GF-D8 (cell line): ENCODE results near the gene ZNF837.
"Not testable (repeated sequence)": the region's sequence is repeated elsewhere in the genome, so short reads cannot be mapped to it uniquely, and the experiment has no call there.

Experiments used
- DNase-seq: peaks from one replicate; lab custom pipeline; 2025; lab: John Stamatoyannopoulos, UW

ZNF837 gene

DNA sequence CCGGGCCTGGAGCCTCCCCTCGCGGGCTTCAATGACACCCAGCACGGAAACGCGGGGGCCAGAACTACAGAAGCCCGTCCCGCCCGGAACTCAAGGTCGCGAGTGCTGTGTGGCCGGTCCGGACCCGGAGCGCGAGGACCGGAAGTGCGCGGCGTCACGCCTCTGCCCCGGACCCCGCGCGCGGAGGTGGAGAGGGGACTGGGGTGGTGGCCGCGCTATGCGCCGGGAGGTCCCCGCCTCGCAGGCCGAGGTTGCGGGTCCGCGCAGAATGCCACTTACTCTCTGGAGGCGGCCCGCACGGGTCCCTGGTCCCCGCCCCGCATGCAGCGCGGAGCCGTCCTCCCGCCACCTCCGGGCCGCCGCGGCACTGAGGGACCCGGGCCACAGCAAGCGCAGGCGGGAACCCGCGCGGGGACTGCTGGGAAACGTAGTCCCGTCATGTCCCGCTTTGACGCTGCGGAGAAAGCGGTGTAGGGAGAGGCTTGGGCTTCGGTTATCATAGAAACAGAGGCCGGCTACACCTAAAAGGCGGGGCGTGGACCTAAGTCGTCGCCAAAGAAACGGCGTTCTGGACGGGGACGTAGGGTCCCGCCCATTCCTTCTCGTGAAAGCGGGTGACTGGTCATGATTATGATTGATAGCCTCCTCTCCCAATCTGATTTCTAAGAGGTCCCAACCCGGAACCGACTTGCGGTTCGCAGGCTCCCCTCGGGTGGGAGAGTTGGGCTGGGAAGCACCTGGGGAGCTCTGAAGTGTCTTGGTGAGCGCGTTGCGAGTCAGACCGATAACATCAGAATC, at the start of gene ZNF837:
Gene ZNF837 (minus strand): TSS at position 369 of the 798 bp plus-strand sequence. CDS start 11,698 bp downstream, outside the sequence.
- peak; percentile 99 for DNase-seq

- no peak for DNase-seq
These were observed 48.9 kb upstream of the ZNF837 start for GRCh38 chr19:58429745-58430144.

- DNase-seq, result no peak
These were observed 47.8 kb upstream of the ZNF837 start for GRCh38 chr19:58428617-58429016.

GRCh38 chr19:58417071-58417470, 36.2 kb upstream of the ZNF837 start:
- no peak for DNase-seq

- DNase-seq, result no peak
These were observed 35.8 kb upstream of the ZNF837 start for GRCh38 chr19:58416604-58417003.

GRCh38 chr19:58409010-58409790, 28.4 kb upstream of the ZNF837 start:
- DNase-seq, result peak; percentile 6

GRCh38 chr19:58408152-58409009, 27.6 kb upstream of the ZNF837 start, which contains the start of gene ZNF584:
Gene ZNF584, plus strand, starts transcription at chr19:58408649. Its CDS starts 499 bp downstream, at chr19:58409148.
- peak; percentile 92 for DNase-seq

GRCh38 chr19:58407658-58408151, 26.9 kb upstream of the ZNF837 start:
- DNase-seq, result no peak

- peak; percentile 6 for DNase-seq
These were observed 26.2 kb upstream of the ZNF837 start for GRCh38 chr19:58406818-58407657.

DNA sequence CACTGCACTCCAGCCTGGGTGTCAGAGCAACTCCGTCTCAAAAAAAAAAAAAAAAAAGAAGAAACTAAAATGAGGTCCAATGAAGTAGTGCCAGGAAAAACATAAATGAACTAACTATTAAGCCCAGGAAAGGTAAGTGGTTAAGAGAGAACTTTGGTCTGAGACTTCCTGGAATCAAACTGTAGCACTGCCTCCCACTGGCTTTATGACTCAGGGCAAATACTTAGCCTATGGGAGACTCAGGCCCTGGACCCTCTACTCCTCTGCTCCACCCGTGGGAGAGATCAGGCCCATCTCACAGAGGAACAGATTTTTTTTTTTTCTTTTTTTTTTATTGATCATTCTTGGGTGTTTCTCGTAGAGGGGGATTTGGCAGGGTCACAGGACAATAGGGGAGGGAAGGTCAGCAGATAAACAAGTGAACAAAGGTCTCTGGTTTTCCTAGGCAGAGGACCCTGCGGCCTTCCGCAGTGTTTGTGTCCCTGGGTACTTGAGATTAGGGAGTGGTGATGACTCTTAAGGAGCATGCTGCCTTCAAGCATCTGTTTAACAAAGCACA, 23.2 kb upstream of the ZNF837 start:
- DNase-seq, result not testable (repeated sequence)

DNA sequence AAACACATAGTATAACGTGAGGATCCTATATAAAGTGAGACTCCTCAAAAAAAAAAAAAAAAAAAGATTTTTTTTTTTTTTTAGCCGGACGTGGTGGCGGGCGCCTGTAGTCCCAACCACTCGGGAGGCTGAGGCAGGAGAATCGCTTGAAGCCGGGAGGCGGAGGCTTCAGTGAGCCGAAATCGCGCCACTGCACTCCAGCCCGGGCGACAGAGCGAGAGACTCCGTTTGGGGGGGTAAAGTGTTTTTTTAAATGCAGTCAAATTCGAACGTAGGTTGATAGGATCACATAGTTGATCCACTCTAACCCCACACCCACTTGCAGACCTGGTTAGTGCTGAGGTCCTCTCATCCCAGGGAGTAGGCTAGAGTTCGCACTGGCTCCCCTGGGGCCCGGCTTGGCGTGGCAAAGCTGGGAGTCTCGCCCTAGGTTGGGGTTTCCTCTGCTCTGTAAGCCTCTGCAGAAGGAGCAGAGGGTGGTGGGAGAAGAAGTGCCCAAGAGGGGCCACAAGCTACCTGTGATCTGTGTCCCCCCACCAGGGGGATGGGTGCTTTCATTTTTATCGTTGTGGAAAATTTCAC, 21.1 kb upstream of the ZNF837 start:
- DNase-seq, result no peak

GRCh38 chr19:58400916-58401839, 20.3 kb upstream of the ZNF837 start:
- DNase-seq, result peak; percentile 97

GRCh38 chr19:58400316-58400915, 19.6 kb upstream of the ZNF837 start:
- DNase-seq, result no peak

DNA sequence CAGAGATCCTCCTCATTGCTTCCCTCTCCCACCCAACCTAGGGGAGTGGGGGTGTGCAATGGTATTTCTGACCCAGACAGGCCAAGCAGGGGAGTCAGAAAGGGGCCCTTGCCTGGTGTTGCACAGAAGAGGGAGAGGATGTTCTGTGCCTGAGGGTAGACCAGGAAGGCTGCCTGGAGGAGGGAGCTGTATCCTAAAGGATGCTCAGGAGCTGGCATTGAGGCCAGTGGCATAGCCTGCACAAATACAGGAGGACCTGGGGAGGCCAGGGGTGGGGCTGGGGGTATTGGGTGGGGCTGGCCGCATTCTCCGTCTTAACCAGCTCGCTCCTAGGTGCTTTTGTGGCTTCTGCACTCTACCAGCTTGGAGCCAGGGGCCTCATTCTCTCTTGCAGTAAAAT, 19.1 kb upstream of the ZNF837 start:
- DNase-seq, result no peak

- DNase-seq, result no peak
These were observed 17.7 kb upstream of the ZNF837 start for GRCh38 chr19:58398545-58398944.

DNA sequence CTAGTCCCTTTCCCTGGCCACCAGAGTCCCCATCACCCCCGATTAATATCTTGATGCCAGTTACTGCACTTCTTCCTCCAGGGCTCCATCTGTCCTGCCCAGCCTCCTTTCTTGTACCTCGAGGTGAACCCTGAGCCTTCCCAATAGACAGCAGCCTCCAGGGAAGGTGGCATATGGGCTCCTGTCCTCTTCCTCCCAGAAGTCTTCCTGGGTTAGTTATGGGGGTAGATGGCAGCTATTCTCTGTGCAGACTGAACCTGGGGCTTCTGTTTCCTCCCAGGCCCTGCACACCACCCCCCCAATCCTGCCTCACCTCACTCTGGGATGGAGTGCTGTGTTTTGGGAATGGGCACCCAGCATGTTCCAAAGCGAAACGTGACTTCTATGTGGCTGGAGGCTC, 17.3 kb upstream of the ZNF837 start:
- DNase-seq, result no peak

- DNase-seq, result no peak
These were observed 16.8 kb upstream of the ZNF837 start for GRCh38 chr19:58397533-58398037.

DNA sequence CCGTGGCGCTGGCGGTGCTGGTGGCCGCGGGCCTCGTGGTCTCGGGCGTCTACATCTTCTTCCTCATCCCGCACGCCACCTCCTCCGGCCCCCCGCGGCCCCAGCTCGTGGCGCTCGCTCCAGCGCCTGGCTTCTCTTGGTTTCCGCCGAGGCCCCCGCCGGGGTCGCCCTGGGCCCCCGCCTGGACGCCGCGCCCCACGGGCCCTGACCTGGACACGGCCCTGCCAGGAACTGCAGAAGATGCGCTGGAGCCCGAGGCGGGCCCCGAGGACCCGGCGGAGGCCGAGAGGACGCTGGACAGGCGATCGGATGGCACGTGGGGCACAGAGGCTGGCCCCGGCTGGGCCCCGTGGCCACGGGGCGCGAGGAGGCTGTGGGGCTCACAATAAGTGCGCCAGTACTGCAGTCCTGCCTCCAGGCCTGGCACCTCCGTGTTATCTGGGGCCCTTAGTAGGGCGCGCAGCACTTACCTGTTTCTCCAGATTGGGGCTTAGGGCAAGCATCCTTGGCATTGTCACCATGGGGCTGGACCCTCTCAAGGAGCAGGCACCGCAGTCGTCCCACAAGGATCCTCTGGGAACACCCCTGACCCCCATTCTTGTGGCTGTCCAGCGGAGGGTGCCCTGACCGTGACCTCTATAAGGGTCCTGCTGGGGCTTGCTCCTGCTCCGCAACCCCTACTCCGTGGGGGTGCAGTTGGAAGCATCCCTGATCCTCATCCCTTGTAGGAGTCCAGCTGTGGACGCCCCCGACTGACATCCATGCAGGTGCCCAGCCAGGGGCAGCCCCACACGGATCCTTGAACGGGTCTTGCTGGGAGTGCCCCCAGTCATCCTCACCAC, 16.1 kb upstream of the ZNF837 start:
- no peak for DNase-seq
